GM12872 (cell line): ENCODE measurements around the gene MAML2.

Experiments used
- CTCF ChIP-seq: IDR thresholded peaks from 3 replicates; pipeline ENCODE4 v1.5.1; 2011; ENCODE audit warnings: low read depth, mild to moderate bottlenecking, low read length, moderate library complexity; ENCODE audit not compliant: insufficient read depth

Gene MAML2

GRCh38 chr11:96015906-96016565 lies 327.0 kb downstream of the MAML2 start:
- no peak for TF ChIP-seq CTCF

- no peak for TF ChIP-seq CTCF
Measured at GRCh38 chr11:96014217-96014616, 328.8 kb downstream of the MAML2 start.

GRCh38 chr11:96013461-96014213 lies 329.4 kb downstream of the MAML2 start:
- TF ChIP-seq CTCF, result no peak

- TF ChIP-seq CTCF, result peak; percentile 89
Measured at GRCh38 chr11:96012086-96012824, 330.7 kb downstream of the MAML2 start.

- no peak for TF ChIP-seq CTCF
Measured at GRCh38 chr11:96010683-96011082, 332.3 kb downstream of the MAML2 start.

- no peak for TF ChIP-seq CTCF
Measured at GRCh38 chr11:96008161-96008720, 334.8 kb downstream of the MAML2 start.

GRCh38 chr11:96006037-96006436 lies 337.0 kb downstream of the MAML2 start:
- TF ChIP-seq CTCF, result no peak
